ENCODE results near the gene KIRREL3. TPM values are rescaled to one million over a fixed set of nuclear protein-coding genes. Genes with fewer than 3 reads are reported as not detected.

Gene KIRREL3
- total and polyA plus RNA-seq, 2 of the 4 experiments (the other 2 are of a cell fraction): 10.9 to 15.9 TPM

DNA sequence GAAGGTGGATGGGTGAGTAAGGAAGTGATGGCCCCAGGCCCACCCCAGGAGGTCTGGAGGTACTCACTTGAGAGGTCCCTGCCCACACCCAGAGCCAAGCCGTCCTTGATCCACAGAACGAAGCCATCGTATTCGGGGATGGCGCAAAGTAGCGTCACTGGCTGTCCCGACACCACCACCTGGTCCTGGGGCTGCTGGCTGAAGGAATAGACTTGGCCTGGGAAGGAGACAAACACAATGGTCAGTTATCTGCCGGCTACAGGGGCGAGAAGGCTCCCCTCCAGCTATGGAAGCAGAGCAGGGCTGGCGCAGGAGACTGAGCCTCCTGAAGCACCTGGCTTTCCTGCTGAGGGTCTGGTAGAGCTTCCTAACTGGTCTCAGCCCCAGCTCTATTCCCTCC is 474.1 kb downstream of the KIRREL3 start:
- Histone ChIP-seq H3K9me3 (ENCODE audit: control insufficient read depth, insufficient read depth, low read length) (no peaks in the 10 kb centered on the region), H3K27ac (ENCODE audit: insufficient read depth, low read length) (no peak overlapping the region), H4K8ac (ENCODE audit: low read depth in 2 of 2, low read length in 2 of 2) (no peak overlapping the region), H3K14ac (replicated peaks; ENCODE audit: low read depth, low read length) (no peak overlapping the region), H3K4me1 (ENCODE audit: control insufficient read depth, insufficient read depth, low read length) (no peaks in the 10 kb centered on the region), H3K23ac (ENCODE audit: low read depth, low read length) (no peak overlapping the region), H3K4ac (ENCODE audit: low read depth, low read length) (no peak overlapping the region), H2AFZ (replicated peaks; ENCODE audit: low read length, poor library complexity) (no peak overlapping the region), H2BK15ac (ENCODE audit: low read depth, low read length) (no peak overlapping the region), H3K9me1 (ENCODE audit: insufficient read depth, low read length) (no peaks in the 10 kb centered on the region; the same call in 1 of the 2 replicates), H3K4me3 (ENCODE audit: insufficient read depth, low read depth, low read length) (no peak overlapping the region), H3K9ac (ENCODE audit: low read depth, low read length) (no peak overlapping the region), H2BK5ac (ENCODE audit: low read depth, low read length, poor library complexity, severe bottlenecking) (no peak overlapping the region), H3K18ac (ENCODE audit: low read depth, low read length) (no peak overlapping the region), H2AK5ac (ENCODE audit: low read depth, low read length) (no peak overlapping the region), H4K91ac (ENCODE audit: insufficient read depth, low read depth, low read length) (no peak overlapping the region), H4K20me1 (ENCODE audit: insufficient read depth, low read length) (no peaks in the 10 kb centered on the region), H4K5ac (ENCODE audit: low read depth, low read length) (no peak overlapping the region), H3K4me2 (ENCODE audit: low read depth, low read length) (no peak overlapping the region), H3K36me3 (ENCODE audit: control insufficient read depth, insufficient read depth, low read length) (no peaks in the 10 kb centered on the region), H2AK9ac (replicated peaks; ENCODE audit: low read depth, low read length, poor library complexity) (no peak overlapping the region), H2BK120ac (ENCODE audit: low read depth, low read length) (no peak overlapping the region), H3K79me1 (ENCODE audit: low read depth in 1 of 2, low read length in 2 of 2) (no peaks in the 10 kb centered on the region), H3K56ac (ENCODE audit: extremely low read depth, insufficient read depth, low read length) (no peak overlapping the region), H3K27me3 (ENCODE audit: control insufficient read depth, insufficient read depth, low read length) (no peaks in the 10 kb centered on the region; the same call in 1 of the 2 replicates), H2BK20ac (ENCODE audit: low read depth, low read length) (no peak overlapping the region)
- ChIA-PET POLR2A (ENCODE audit: unreplicated experiment) (no interaction called here), CTCF (no interaction called here)
- DNase-seq (no peak), ATAC-seq (ENCODE audit: low read depth) (no peak)
- no peak for TF ChIP-seq CEBPB (IDR thresholded peaks at IDR 0.05; ENCODE audit: low read depth, low read length)
- TF ChIP-seq NFE2L2 (IDR thresholded peaks at IDR 0.05; ENCODE audit: low read depth, low read length): no peak
- TF ChIP-seq MAFK (IDR thresholded peaks at IDR 0.05; ENCODE audit: low read depth, low read length): no peak
- TF ChIP-seq POLR2A (IDR thresholded peaks at IDR 0.05; ENCODE audit: low read depth, low read length): no peak
- no peak for TF ChIP-seq FOS (IDR thresholded peaks at IDR 0.05; ENCODE audit: low read depth, low read length)
- TF ChIP-seq, protein P1, sequence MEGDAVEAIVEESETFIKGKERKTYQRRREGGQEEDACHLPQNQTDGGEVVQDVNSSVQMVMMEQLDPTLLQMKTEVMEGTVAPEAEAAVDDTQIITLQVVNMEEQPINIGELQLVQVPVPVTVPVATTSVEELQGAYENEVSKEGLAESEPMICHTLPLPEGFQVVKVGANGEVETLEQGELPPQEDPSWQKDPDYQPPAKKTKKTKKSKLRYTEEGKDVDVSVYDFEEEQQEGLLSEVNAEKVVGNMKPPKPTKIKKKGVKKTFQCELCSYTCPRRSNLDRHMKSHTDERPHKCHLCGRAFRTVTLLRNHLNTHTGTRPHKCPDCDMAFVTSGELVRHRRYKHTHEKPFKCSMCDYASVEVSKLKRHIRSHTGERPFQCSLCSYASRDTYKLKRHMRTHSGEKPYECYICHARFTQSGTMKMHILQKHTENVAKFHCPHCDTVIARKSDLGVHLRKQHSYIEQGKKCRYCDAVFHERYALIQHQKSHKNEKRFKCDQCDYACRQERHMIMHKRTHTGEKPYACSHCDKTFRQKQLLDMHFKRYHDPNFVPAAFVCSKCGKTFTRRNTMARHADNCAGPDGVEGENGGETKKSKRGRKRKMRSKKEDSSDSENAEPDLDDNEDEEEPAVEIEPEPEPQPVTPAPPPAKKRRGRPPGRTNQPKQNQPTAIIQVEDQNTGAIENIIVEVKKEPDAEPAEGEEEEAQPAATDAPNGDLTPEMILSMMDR (conservative IDR thresholded peaks at IDR 0.05; ENCODE audit: low read depth, low read length): no peak
- no peak for TF ChIP-seq MAZ (IDR thresholded peaks at IDR 0.05; ENCODE audit: borderline replicate concordance, low read depth, low read length)
- no peak for TF ChIP-seq SMC3 (IDR thresholded peaks at IDR 0.05; ENCODE audit: low read depth, low read length)
- no peak for TF ChIP-seq RCOR1 (IDR thresholded peaks at IDR 0.05; ENCODE audit: insufficient replicate concordance, low read length)
- no peak for TF ChIP-seq RFX5 (IDR thresholded peaks at IDR 0.05; ENCODE audit: low read depth, low read length)
- dilution Hi-C loops (cut with HindIII; ENCODE audit: low sequenced_read_pairs, unreplicated experiment): no loop called here
- intact Hi-C loops (cut with micrococcal nuclease): no loop called here
- in situ Hi-C loops (cut with MboI; ENCODE audit: low sequenced_read_pairs): no loop called here
- no TSS peak for BruUV-seq (replicated peaks)
- 100% methylated on average over 1 of the region's 10 CpGs; no CpG with 5 or more reads in 1 of the 2 experiments for WGBS, 2 experiments (ENCODE audit: extremely low coverage in 2 of 2, insufficient read length in 1 of 2)

Data from IMR-90 (cell line).